Hematopoietic multipotent progenitor cell treated with erythropoietin and hydrocortisone succinate and interleukin-3 and kit ligand, for 8 days (in vitro differentiated cells): ENCODE results near the gene ASTN2.

Experiments
- DNase-seq: peaks from one replicate; pipeline ENCODE4 v3.0.0-alpha.2; 2015

The ASTN2 gene

GRCh38 chr9:117000834-117001233 is 414.0 kb downstream of the ASTN2 start:
- no peak for DNase-seq

- DNase-seq, result no peak
Observed at GRCh38 chr9:117000196-117000723, 414.6 kb downstream of the ASTN2 start.

- peak; percentile 3 for DNase-seq
Observed at GRCh38 chr9:116998305-116998704, 416.6 kb downstream of the ASTN2 start.

- no peak for DNase-seq
Observed at GRCh38 chr9:116992865-116993264, 422.0 kb downstream of the ASTN2 start.

- no peak for DNase-seq
Observed at GRCh38 chr9:116991051-116991450, 423.8 kb downstream of the ASTN2 start.

- DNase-seq, result no peak
Observed at GRCh38 chr9:116990592-116990991, 424.3 kb downstream of the ASTN2 start.

GRCh38 chr9:116987721-116988485 is 427.0 kb downstream of the ASTN2 start:
- DNase-seq, result no peak

- DNase-seq, result no peak
Observed at GRCh38 chr9:116986015-116986414, 428.8 kb downstream of the ASTN2 start.

- DNase-seq, result no peak
Observed at GRCh38 chr9:116985596-116985995, 429.3 kb downstream of the ASTN2 start.

GRCh38 chr9:116984111-116984510 is 430.7 kb downstream of the ASTN2 start:
- DNase-seq, result no peak

GRCh38 chr9:116980582-116981120 is 434.2 kb downstream of the ASTN2 start:
- no peak for DNase-seq

GRCh38 chr9:116979456-116979855 is 435.4 kb downstream of the ASTN2 start:
- DNase-seq, result no peak

- DNase-seq, result no peak
Observed at GRCh38 chr9:116978155-116978554, 436.7 kb downstream of the ASTN2 start.

GRCh38 chr9:116975126-116975525 is 439.7 kb downstream of the ASTN2 start:
- DNase-seq, result no peak

- DNase-seq, result no peak
Observed at GRCh38 chr9:116966199-116966598, 448.7 kb downstream of the ASTN2 start.

GRCh38 chr9:116964258-116964657 is 450.6 kb downstream of the ASTN2 start:
- no peak for DNase-seq

- DNase-seq, result no peak
Observed at GRCh38 chr9:116959809-116960208, 455.0 kb downstream of the ASTN2 start.

GRCh38 chr9:116958881-116959280 is 456.0 kb downstream of the ASTN2 start:
- no peak for DNase-seq

- no peak for DNase-seq
Observed at GRCh38 chr9:116954731-116955130, 460.1 kb downstream of the ASTN2 start.

GRCh38 chr9:116953271-116953670 is 461.6 kb downstream of the ASTN2 start:
- no peak for DNase-seq

- DNase-seq, result no peak
Observed at GRCh38 chr9:116952436-116952810, 462.4 kb downstream of the ASTN2 start.

GRCh38 chr9:116951588-116952435 is 463.0 kb downstream of the ASTN2 start:
- DNase-seq, result no peak

GRCh38 chr9:116945817-116946216 is 469.0 kb downstream of the ASTN2 start:
- no peak for DNase-seq
